Thoracic aorta (tissue), 2 donors: ENCODE measurements around the gene SRPRA. TPM values are rescaled to one million over a fixed set of nuclear protein-coding genes. Genes with fewer than 3 reads are reported as not detected.
"Not testable (repeated sequence)": the region's sequence is repeated elsewhere in the genome, so short reads cannot be mapped to it uniquely, and the experiment has no call there.

Experiments used
- ATAC-seq: fragments of 150-250 bp; one replicate; pipeline ENCODE4 v1.8.0; 2017; ENCODE audit warnings: low read depth; ENCODE audit not compliant: insufficient number of reproducible peaks, low FRiP score
- DNase-seq: peaks from one replicate; pipeline ENCODE4 v3.0.0-alpha.2; 2020; ENCODE audit warnings: low spot score
- H3K27ac ChIP-seq, 2 donors: fragments of 200-600 bp; sonication (generic); 1 replicate in 1 of 2; 2 replicates in 1 of 2; pipeline ENCODE4 v1.5.1; 2016; ENCODE audit warnings: mild to moderate bottlenecking in 2 of 2, moderate library complexity in 2 of 2
- H3K27me3 ChIP-seq: fragments of 200-600 bp; sonication (generic); replicated peaks from 2 replicates; pipeline ENCODE4 v1.6.0; 2016; ENCODE audit warnings: mild to moderate bottlenecking; ENCODE audit not compliant: insufficient read depth
- H3K36me3 ChIP-seq: fragments of 200-600 bp; sonication (generic); one replicate; pipeline ENCODE4 v1.5.1; 2016
- H3K4me1 ChIP-seq, 2 donors: fragments of 200-600 bp; sonication (generic); 1 replicate in 1 of 2; 2 replicates in 1 of 2; pipeline versions ENCODE4 v1.5.1 to v1.6.0; 2016; ENCODE audit warnings: low read depth in 2 of 2, mild to moderate bottlenecking in 1 of 2; ENCODE audit not compliant: control insufficient read depth in 1 of 2
- H3K4me3 ChIP-seq: fragments of 200-600 bp; sonication (generic); 2 replicates; pipeline ENCODE4 v1.5.1; 2016; ENCODE audit warnings: mild to moderate bottlenecking
- H3K9me3 ChIP-seq: fragments of 200-600 bp; sonication (generic); 2 replicates; pipeline ENCODE4 v1.5.1; 2016
- CTCF ChIP-seq: fragments of 200-600 bp; sonication (generic); IDR thresholded peaks from one replicate; pipeline ENCODE4 v1.5.1; 2019; ENCODE audit warnings: antibody characterized with exemption
- total RNA-seq, 2 donors: library from RNA; depleted of rRNA; stranded (reverse); fragments of >200 nt; gene quantifications; one replicate each; pipeline versions ENCODE4 v1.1.0 to v1.2.3, GENCODE V29; 2016

Gene SRPRA
- total RNA-seq, 2 donors from 2014 or later: 125 to 128 TPM

DNA sequence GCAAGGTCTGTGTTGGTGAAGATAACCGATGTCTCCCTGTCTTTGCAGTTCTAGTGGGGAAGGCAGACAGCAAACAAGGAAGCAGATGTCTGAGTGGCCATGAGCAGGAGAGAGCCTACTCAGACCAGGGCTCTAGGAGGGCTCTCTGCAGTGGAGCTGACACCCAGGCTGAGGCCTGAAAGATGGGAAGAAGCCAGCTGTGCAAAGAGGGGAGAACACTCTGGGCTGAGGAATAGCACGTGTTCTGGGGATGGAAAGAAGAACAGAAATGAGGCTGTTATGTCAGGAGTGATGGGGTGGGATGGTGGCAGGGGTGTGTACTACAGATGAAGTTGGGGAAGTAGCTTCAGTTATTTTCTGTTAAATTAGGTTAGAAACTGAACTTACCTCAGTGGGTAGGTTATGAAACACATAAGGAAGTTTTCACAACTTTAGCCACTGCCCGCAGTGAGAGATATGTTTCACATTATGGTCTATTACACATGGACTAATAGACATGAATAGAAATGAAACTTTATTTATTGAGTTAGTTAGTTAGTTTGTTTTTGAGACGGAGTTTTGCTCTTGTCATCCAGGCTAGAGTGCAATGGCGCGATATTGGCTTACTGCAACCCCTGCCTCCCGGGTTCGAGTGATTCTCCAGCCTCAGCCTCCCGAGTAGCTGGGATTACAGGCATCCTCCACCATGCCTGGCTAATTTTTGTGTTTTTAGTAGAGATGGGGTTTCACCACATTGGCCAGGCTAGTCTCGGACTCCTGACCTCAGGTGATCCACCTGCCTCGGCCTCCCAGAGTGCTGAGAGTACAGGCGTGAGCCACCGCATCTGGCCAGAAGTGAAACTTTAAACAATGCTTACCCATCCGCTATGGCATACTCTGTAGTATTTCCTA, 43.0 kb upstream of the SRPRA start:
- DNase-seq (no peak), ATAC-seq (no peak)
- no peak overlapping the region for H3K27ac ChIP-seq

DNA sequence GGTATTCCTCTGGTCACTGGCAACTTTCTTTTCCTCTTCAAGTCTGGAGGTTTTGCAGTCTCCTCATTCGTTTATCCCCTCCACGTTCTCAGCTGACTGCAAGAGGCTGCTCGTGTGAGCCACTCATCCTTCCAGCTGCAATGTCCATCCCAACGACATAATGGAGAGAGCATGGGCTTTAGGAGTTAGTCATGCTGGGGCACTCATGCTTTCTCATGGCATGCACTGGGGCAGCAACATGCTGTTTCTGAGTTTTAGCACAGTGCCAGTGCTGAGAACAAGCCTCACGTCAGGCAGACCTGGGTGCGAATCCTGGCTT, 42.3 kb upstream of the SRPRA start:
- H3K4me1 ChIP-seq: no peaks in the 10 kb centered on the region
- DNase-seq: no peak
- no peaks in the 10 kb centered on the region for H3K27me3 ChIP-seq
- no peak for TF ChIP-seq CTCF
- peaks cover 4% of the 10 kb centered on the region for H3K36me3 ChIP-seq
- ATAC-seq: no peak
- no peaks in the 10 kb centered on the region for H3K9me3 ChIP-seq
- no peak overlapping the region for H3K4me3 ChIP-seq
- no peak overlapping the region for H3K27ac ChIP-seq

More for the DNA sequence above, 43.0 kb upstream of the SRPRA start:
- Histone ChIP-seq H3K4me1 (no peaks in the 10 kb centered on the region), H3K27me3 (no peaks in the 10 kb centered on the region), H3K36me3 (peaks cover 4% of the 10 kb centered on the region), H3K4me3 (no peak overlapping the region), H3K9me3 (no peaks in the 10 kb centered on the region)
- TF ChIP-seq CTCF: no peak

DNA sequence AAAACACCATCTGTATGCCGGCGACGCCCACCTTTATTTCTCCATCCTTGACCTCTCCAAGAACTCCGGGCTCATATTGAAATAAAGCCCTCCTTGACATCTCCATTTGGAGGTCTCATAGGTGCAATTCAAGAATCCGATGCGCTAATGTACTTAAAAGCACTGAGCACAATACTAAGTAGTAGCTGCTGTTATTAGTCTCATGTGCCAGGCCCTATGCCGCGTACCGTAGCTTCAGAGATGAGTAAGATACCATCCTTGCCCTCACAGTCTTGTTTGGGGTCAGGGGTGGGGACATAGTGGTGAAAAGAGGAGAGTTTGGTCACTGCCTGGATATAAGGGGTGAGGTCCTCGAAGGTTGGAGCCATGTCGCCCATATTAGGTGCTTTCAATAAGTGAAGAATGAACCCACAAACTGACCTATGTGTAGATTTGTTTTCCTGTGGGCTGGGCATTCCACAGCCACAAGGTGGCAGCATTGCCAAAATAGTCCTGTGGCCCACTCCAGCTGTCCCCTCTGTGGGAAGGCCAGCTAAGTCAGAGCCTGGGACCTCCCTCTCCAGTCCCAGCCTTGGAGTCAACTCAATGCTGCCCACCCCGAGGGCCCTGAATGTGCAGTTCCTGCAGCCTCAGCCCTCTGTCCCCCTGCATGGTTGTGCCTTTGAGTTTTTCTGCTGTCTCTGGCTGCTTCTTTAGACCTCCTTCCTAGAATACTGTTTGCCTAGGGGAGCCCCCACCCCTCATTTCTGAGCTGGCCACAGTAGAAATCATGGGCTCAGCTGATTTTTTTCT, 41.7 kb upstream of the SRPRA start:
- peaks cover 4% of the 10 kb centered on the region for H3K36me3 ChIP-seq
- TF ChIP-seq CTCF: peak; percentile 86
- H3K27ac ChIP-seq: no peak overlapping the region
- H3K4me1 ChIP-seq: no peaks in the 10 kb centered on the region
- no peaks in the 10 kb centered on the region for H3K27me3 ChIP-seq
- ATAC-seq: no peak
- H3K4me3 ChIP-seq: no peak overlapping the region
- DNase-seq: peak; percentile 33
- H3K9me3 ChIP-seq: no peaks in the 10 kb centered on the region

GRCh38 chr11:126308771-126309170, 40.1 kb upstream of the SRPRA start:
- H3K9me3 ChIP-seq, ATAC-seq, H3K27ac ChIP-seq, H3K27me3 ChIP-seq, H3K36me3 ChIP-seq, DNase-seq, H3K4me1 ChIP-seq, H3K4me3 ChIP-seq: not testable (repeated sequence)

DNA sequence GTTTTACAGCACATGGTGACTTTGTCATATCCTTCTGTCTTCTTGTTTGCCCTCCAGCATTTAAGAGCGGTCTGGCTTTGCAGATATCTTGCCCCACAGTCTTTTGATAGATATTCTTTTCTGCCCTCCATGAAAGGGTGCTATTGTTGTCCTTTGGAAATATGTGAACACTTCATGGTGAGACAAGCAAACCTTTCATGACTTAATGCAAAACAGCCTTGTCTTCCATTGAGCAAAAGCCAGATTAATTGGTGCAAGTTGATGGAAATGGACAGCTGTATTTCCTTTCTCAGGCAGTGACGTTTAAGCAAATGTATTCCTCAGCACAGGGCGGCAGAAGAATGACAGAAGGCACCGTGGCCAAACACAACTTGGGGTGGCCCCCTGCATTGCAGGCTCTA, 39.6 kb upstream of the SRPRA start:
- Histone ChIP-seq H3K4me3 (no peak overlapping the region), H3K9me3 (no peaks in the 10 kb centered on the region), H3K36me3 (peaks cover 4% of the 10 kb centered on the region), H3K27me3 (no peaks in the 10 kb centered on the region), H3K27ac (no peak overlapping the region), H3K4me1 (peaks cover 1 to 11% of the 10 kb centered on the region in 2 donors)
- ATAC-seq (no peak), DNase-seq (no peak)
- TF ChIP-seq CTCF: no peak
